ENCODE results near the gene CYP4A22. TPM values are rescaled to one million over a fixed set of nuclear protein-coding genes. Genes with fewer than 3 reads are reported as not detected.

The CYP4A22 gene
- total and polyA plus RNA-seq, 9 of the 15 experiments (the other 6 are each of a cell fraction or from before 2014, with no cell fraction given): 0.07 TPM; not detected in 8

DNA sequence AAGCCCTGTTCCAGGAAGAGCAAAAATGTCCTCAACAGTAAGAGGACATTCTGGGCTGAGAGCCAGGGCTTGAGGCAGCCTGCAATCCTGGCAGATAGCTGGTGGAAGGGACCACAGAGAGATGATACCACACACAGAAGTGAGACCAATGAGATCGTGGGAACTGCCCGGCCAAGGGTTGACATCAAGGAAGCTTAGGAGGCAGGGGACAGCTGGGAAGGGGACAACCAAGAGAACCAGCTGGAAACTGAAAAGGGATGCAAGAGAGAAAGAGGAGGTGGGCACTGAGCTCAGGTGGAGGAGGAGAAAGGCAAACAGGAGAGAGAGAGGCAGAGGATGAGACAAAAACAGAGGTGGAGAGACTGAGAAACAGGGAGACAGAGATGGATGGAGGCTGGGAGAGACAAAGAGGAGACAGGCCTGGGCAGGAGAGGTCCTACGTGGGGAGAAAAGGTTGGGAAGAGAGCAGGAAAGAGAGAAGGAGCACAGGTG is 43.4 kb downstream of the CYP4A22 start (continued):
- TF ChIP-seq NR2F6 (CRISPR knock-in tag; IDR thresholded peaks at IDR 0.05) (no peak), FIP1L1 (IDR thresholded peaks at IDR 0.05; ENCODE audit: low read depth, low read length, poor library complexity, severe bottlenecking) (no peak), ZNF197 (CRISPR knock-in tag; IDR thresholded peaks at IDR 0.05; ENCODE audit: low read depth) (no peak), STAT5A (IDR thresholded peaks at IDR 0.05; ENCODE audit: borderline replicate concordance, low read length) (no peak; the same call in 1 of the 2 replicates)

GRCh38 chr1:47181095-47181954 is 44.1 kb downstream of the CYP4A22 start:
- DNase-seq (ENCODE audit: extremely low read depth in 1 of 4, low spot score in 3 of 4) (peak; percentile 99 to 100 (median 99)), ATAC-seq (peak; percentile 86), FAIRE-seq (peak; percentile 94)
- H3K27me3 ChIP-seq (ENCODE audit: control insufficient read depth in 2 of 2, insufficient read depth in 2 of 2, low read length in 2 of 2): no peaks in the 10 kb centered on the region
- H3K36me3 ChIP-seq (ENCODE audit: control insufficient read depth, insufficient read depth, low read length): no peaks in the 10 kb centered on the region
- POLR2A ChIA-PET: interaction anchor here (0.6 to 7.1 kb wide), 21 partner anchors 9 to 878 kb away, joined by 3 to 65 read pairs (median 3); partner anchors contain the start of genes PDZK1IP1 and STIL
- intact Hi-C loops (cut with micrococcal nuclease): loop anchor here (1.0 to 5.0 kb wide), 5 partner anchors 13 to 255 kb away; partner anchors contain the start of genes CMPK1 and STIL
- H3K9me1 ChIP-seq (ENCODE audit: control insufficient read depth, insufficient read depth, low read length): no peaks in the 10 kb centered on the region
- peak overlapping the region; percentile 76 to 84 for H3K9ac ChIP-seq (ENCODE audit: insufficient read depth in 1 of 2, low read depth in 2 of 2, low read length in 2 of 2)
- peaks cover 8% of the 10 kb centered on the region; the same call in 2 of the 3 replicates for H3K79me2 ChIP-seq (ENCODE audit: control insufficient read depth, insufficient read depth, low read length)
- no peaks in the 10 kb centered on the region for H4K20me1 ChIP-seq (replicated peaks; ENCODE audit: control insufficient read depth, insufficient read depth, low read length)
- H3K9me3 ChIP-seq (replicated peaks; ENCODE audit: control insufficient read depth, insufficient read depth, low read depth, low read length): no peaks in the 10 kb centered on the region
- peak overlapping the region; percentile 50 for H2AFZ ChIP-seq (ENCODE audit: low read depth, low read length)
- H3K4me2 ChIP-seq (ENCODE audit: insufficient read depth, low read length): peak overlapping the region; percentile 86
- WGBS (ENCODE audit: insufficient coverage, low coverage, missing lambda C conversion rate): under 1% methylated on average over 18 of the region's 18 CpGs
- H3K4me3 ChIP-seq: peak overlapping the region; percentile 6; the same call in 1 of the 2 replicates
- BruUV-seq (replicated peaks): no TSS peak
- H3K4me1 ChIP-seq (replicated peaks in 1 of 2; ENCODE audit: control insufficient read depth in 2 of 2, insufficient read depth in 2 of 2, low read length in 2 of 2): peaks cover 46 to 62% of the 10 kb centered on the region in 2 experiments
- CTCF ChIA-PET (ENCODE audit: low intra/inter-chr PET ratio): interaction anchor here (3.2 to 3.8 kb wide), 2 partner anchors 81 to 242 kb away, joined by 23 to 28 read pairs; no protein-coding TSS in a partner anchor
- peak overlapping the region; percentile 91 for H3K27ac ChIP-seq (ENCODE audit: extremely low read depth, low read depth, low read length)
- in situ Hi-C loops (cut with MboI): loop anchor here (10.0 kb wide), 1 partner anchor 523 kb away; no protein-coding TSS in a partner anchor
- TF ChIP-seq IRF1 (CRISPR knock-in tag; IDR thresholded peaks at IDR 0.05; ENCODE audit: borderline replicate concordance): no peak
- TF ChIP-seq TSC22D4 (tag; IDR thresholded peaks at IDR 0.05): no peak
- TF ChIP-seq MLX (CRISPR knock-in tag; conservative IDR thresholded peaks at IDR 0.05): peak in 1 of 2 experiments; percentile 85; a peak in 1 of 4 replicates
- TF ChIP-seq ZNF239 (CRISPR knock-in tag; IDR thresholded peaks at IDR 0.05): peak; percentile 87
- TF ChIP-seq NFIX (CRISPR knock-in tag; IDR thresholded peaks at IDR 0.05; ENCODE audit: low read depth): no peak
- no peak for TF ChIP-seq TGIF2 (CRISPR knock-in tag; IDR thresholded peaks at IDR 0.05)
- TF ChIP-seq, protein P1, sequence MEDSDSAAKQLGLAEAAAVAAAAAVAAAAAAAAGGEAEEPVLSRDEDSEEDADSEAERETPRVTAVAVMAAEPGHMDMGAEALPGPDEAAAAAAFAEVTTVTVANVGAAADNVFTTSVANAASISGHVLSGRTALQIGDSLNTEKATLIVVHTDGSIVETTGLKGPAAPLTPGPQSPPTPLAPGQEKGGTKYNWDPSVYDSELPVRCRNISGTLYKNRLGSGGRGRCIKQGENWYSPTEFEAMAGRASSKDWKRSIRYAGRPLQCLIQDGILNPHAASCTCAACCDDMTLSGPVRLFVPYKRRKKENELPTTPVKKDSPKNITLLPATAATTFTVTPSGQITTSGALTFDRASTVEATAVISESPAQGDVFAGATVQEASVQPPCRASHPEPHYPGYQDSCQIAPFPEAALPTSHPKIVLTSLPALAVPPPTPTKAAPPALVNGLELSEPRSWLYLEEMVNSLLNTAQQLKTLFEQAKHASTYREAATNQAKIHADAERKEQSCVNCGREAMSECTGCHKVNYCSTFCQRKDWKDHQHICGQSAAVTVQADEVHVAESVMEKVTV (CRISPR knock-in tag; IDR thresholded peaks at IDR 0.05): peak; percentile 48; the same call in 1 of the 2 replicates
- TF ChIP-seq, protein P2, sequence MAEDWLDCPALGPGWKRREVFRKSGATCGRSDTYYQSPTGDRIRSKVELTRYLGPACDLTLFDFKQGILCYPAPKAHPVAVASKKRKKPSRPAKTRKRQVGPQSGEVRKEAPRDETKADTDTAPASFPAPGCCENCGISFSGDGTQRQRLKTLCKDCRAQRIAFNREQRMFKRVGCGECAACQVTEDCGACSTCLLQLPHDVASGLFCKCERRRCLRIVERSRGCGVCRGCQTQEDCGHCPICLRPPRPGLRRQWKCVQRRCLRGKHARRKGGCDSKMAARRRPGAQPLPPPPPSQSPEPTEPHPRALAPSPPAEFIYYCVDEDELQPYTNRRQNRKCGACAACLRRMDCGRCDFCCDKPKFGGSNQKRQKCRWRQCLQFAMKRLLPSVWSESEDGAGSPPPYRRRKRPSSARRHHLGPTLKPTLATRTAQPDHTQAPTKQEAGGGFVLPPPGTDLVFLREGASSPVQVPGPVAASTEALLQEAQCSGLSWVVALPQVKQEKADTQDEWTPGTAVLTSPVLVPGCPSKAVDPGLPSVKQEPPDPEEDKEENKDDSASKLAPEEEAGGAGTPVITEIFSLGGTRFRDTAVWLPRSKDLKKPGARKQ (CRISPR knock-in tag; IDR thresholded peaks at IDR 0.05): no peak
- no peak for TF ChIP-seq NCOA2 (IDR thresholded peaks at IDR 0.05; ENCODE audit: partially characterized antibody in 2 of 2)

Data from K562 (cell line).